H1 (cell line): ENCODE data around the gene CD244. TPM values are rescaled to one million over a fixed set of nuclear protein-coding genes. Genes with fewer than 3 reads are reported as not detected.

Experiments
- CTCF ChIA-PET: fragments of 300-600 bp; sonication (Branson Sonifier 250); formaldehyde crosslinking; loops from one replicate; lab custom pipeline; 2021; ENCODE audit not compliant: partially characterized antibody; lab: Charles Lee
- POLR2A ChIA-PET: fragments of 300-600 bp; sonication (Branson Sonifier 250); formaldehyde crosslinking; loops from one replicate; lab custom pipeline; 2021; ENCODE audit warnings: inconsistent platforms; ENCODE audit not compliant: partially characterized antibody; lab: Charles Lee
- DNase-seq, 2 experiments: peaks; one replicate each; pipeline versions ENCODE4 v3.0.0 to v3.0.0-alpha.2; 2010 to 2022; ENCODE audit warnings: low spot score in 2 of 2, low read depth in 1 of 2, mixed read lengths in 1 of 2
- FAIRE-seq: peaks from 2 replicates; lab custom pipeline; 2011; peaks lifted over from hg19 to GRCh38; lab: Jason Lieb, UNC
- H2AFZ ChIP-seq: 2 replicates; pipeline ENCODE4 v1.8.1; 2012; ENCODE audit warnings: low read length, inconsistent platforms
- H2AK5ac ChIP-seq: 2 replicates; pipeline ENCODE4 v1.6.1; 2013; ENCODE audit warnings: low read depth, low read length
- H2BK120ac ChIP-seq: replicated peaks from 2 replicates; pipeline ENCODE3; 2013; ENCODE audit warnings: low read depth, low read length, inconsistent platforms
- H2BK12ac ChIP-seq: 2 replicates; pipeline ENCODE4 v1.6.1; 2013; ENCODE audit warnings: low read depth, low read length
- H2BK15ac ChIP-seq: 2 replicates; pipeline ENCODE4 v1.6.1; 2013; ENCODE audit warnings: low read length
- H2BK20ac ChIP-seq: 2 replicates; pipeline ENCODE4 v1.6.1; 2013; ENCODE audit warnings: low read length
- H2BK5ac ChIP-seq: 2 replicates; pipeline ENCODE4 v1.6.1; 2013; ENCODE audit warnings: low read depth, low read length
- H3K14ac ChIP-seq: 2 replicates; pipeline ENCODE4 v1.6.1; 2013; ENCODE audit warnings: inconsistent platforms; ENCODE audit not compliant: insufficient read length
- H3K18ac ChIP-seq: 2 replicates; pipeline ENCODE4 v1.6.1; 2013; ENCODE audit warnings: low read length; ENCODE audit errors: extremely low read depth
- H3K23ac ChIP-seq: 2 replicates; pipeline ENCODE4 v1.6.1; 2013; ENCODE audit warnings: inconsistent platforms; ENCODE audit not compliant: insufficient read length
- H3K23me2 ChIP-seq: 2 replicates; pipeline ENCODE4 v1.6.1; 2013; ENCODE audit warnings: low read depth, low read length
- H3K27ac ChIP-seq: 2 replicates; pipeline ENCODE4 v1.6.1; 2011; ENCODE audit warnings: low read depth, low read length, inconsistent platforms
- H3K27me3 ChIP-seq, 4 experiments: replicated peaks in 1 of 4; 1 replicate in 1 of 4; 2 replicates in 3 of 4; pipeline versions ENCODE4 v1.6.1 to v1.8.1; 2011 to 2013; ENCODE audit warnings: low read length in 3 of 4, mild to moderate bottlenecking in 3 of 4, inconsistent platforms in 2 of 4, mixed read lengths in 2 of 4, moderate library complexity in 1 of 4; ENCODE audit not compliant: control insufficient read depth in 3 of 4, insufficient read depth in 3 of 4; ENCODE audit errors: extremely low read depth in 1 of 4
- H3K36me3 ChIP-seq, 4 experiments: 2 replicates each; pipeline versions ENCODE4 v1.6.1 to v1.8.1; 2011 to 2013; ENCODE audit warnings: mild to moderate bottlenecking in 4 of 4, low read length in 3 of 4, moderate library complexity in 2 of 4, control low read depth in 1 of 4, inconsistent platforms in 1 of 4; ENCODE audit not compliant: insufficient read depth in 4 of 4, control insufficient read depth in 2 of 4
- H3K4ac ChIP-seq: replicated peaks from 2 replicates; pipeline ENCODE3; 2013; ENCODE audit warnings: low read length, low read depth, mixed read lengths, inconsistent platforms; ENCODE audit not compliant: insufficient read length
- H3K4me1 ChIP-seq, 4 experiments: replicated peaks in 1 of 4; 1 replicate in 1 of 4; 2 replicates in 3 of 4; pipeline versions ENCODE4 v1.6.1 to v1.8.1; 2011 to 2013; ENCODE audit warnings: low read length in 3 of 4, inconsistent platforms in 2 of 4, mixed read lengths in 1 of 4; ENCODE audit not compliant: insufficient read depth in 4 of 4, control insufficient read depth in 3 of 4
- H3K4me2 ChIP-seq, 2 experiments: 2 replicates each; pipeline versions ENCODE4 v1.6.1 to v1.8.1; 2011 to 2013; ENCODE audit warnings: low read depth in 2 of 2, low read length in 2 of 2, control low read depth in 1 of 2, inconsistent platforms in 1 of 2, mild to moderate bottlenecking in 1 of 2; ENCODE audit not compliant: insufficient read depth in 1 of 2
- H3K4me3 ChIP-seq, 4 experiments: fragments of 200-600, 300-600 bp in 1 of 4; sonication (generic), shearing (Covaris generic), sonication (Bioruptor Twin) in 1 of 4; 2 replicates each; pipeline versions ENCODE4 v1.5.1 to v1.8.1; 2011 to 2016; ENCODE audit warnings: low read length in 4 of 4, low read depth in 3 of 4, control low read depth in 2 of 4, inconsistent platforms in 2 of 4, mild to moderate bottlenecking in 2 of 4, mixed read lengths in 1 of 4, moderate library complexity in 1 of 4; ENCODE audit not compliant: insufficient read depth in 2 of 4; ENCODE audit errors: extremely low read depth in 1 of 4
- H3K56ac ChIP-seq: replicated peaks from 2 replicates; pipeline ENCODE3; 2013; ENCODE audit warnings: low read depth, mild to moderate bottlenecking, mixed read lengths, low read length, inconsistent platforms; ENCODE audit not compliant: insufficient read length
- H3K79me1 ChIP-seq: 2 replicates; pipeline ENCODE4 v1.6.1; 2013; ENCODE audit warnings: low read depth, low read length, control low read depth
- H3K79me2 ChIP-seq, 2 experiments: 2 replicates each; pipeline versions ENCODE4 v1.6.1 to v1.8.1; 2012 to 2013; ENCODE audit warnings: low read length in 2 of 2, mild to moderate bottlenecking in 2 of 2, inconsistent platforms in 1 of 2; ENCODE audit not compliant: insufficient read depth in 2 of 2, control insufficient read depth in 1 of 2
- H3K9ac ChIP-seq, 4 experiments: replicated peaks in 1 of 4; 1 replicate in 1 of 4; 2 replicates in 3 of 4; pipeline versions ENCODE4 v1.6.1 to v1.8.1; 2011 to 2013; ENCODE audit warnings: low read depth in 3 of 4, low read length in 3 of 4, control low read depth in 2 of 4, mild to moderate bottlenecking in 2 of 4, moderate library complexity in 2 of 4, inconsistent platforms in 1 of 4; ENCODE audit errors: extremely low read depth in 1 of 4
- H3K9me3 ChIP-seq, 2 experiments: 2 replicates each; pipeline versions ENCODE4 v1.6.1 to v1.8.1; 2012 to 2013; ENCODE audit warnings: mild to moderate bottlenecking in 2 of 2, moderate library complexity in 2 of 2, control low read depth in 1 of 2, inconsistent platforms in 1 of 2, low read depth in 1 of 2, low read length in 1 of 2, mixed read lengths in 1 of 2; ENCODE audit not compliant: insufficient read depth in 2 of 2
- H4K20me1 ChIP-seq, 2 experiments: replicated peaks in 1 of 2; 2 replicates each; pipeline versions ENCODE3 to v1.8.1; 2011 to 2013; ENCODE audit warnings: inconsistent platforms in 2 of 2, low read length in 2 of 2, mild to moderate bottlenecking in 1 of 2; ENCODE audit not compliant: insufficient read depth in 2 of 2, control insufficient read depth in 1 of 2
- H4K5ac ChIP-seq: 2 replicates; pipeline ENCODE4 v1.6.1; 2013; ENCODE audit warnings: low read length, low read depth, mixed read lengths, inconsistent platforms; ENCODE audit not compliant: insufficient read length
- H4K8ac ChIP-seq: 2 replicates; pipeline ENCODE4 v1.8.0; 2013; ENCODE audit warnings: mild to moderate bottlenecking, moderate library complexity, low read length, inconsistent platforms; ENCODE audit not compliant: insufficient read depth; ENCODE audit errors: extremely low read depth
- H4K91ac ChIP-seq: replicated peaks from 2 replicates; pipeline ENCODE3; 2013; ENCODE audit warnings: low read length, mixed read lengths, inconsistent platforms; ENCODE audit not compliant: insufficient read length
- HDAC2 ChIP-seq, 2 experiments: fragments of 300-600 bp in 1 of 2; sonication (generic) in 1 of 2; IDR thresholded peaks; 2 replicates each; pipeline ENCODE4 v1.6.1; 2011 to 2012; ENCODE audit warnings: low read depth in 2 of 2, low read length in 2 of 2, mild to moderate bottlenecking in 2 of 2, moderate library complexity in 2 of 2, borderline replicate concordance in 1 of 2, inconsistent platforms in 1 of 2
- KDM4A ChIP-seq: IDR thresholded peaks from one replicate; pipeline ENCODE4 v1.7.1; 2012; ENCODE audit warnings: low read depth, mild to moderate bottlenecking, moderate library complexity, low read length, inconsistent platforms; ENCODE audit not compliant: severe bottlenecking
- KDM5A ChIP-seq: fragments of 200-600 bp; IDR thresholded peaks from 2 replicates; pipeline ENCODE4 v1.7.1; 2012; ENCODE audit warnings: mild to moderate bottlenecking, low read length, inconsistent platforms, mixed read lengths
- SRF ChIP-seq: IDR thresholded peaks from 2 replicates; pipeline ENCODE4 v1.6.1; 2011; ENCODE audit warnings: mild to moderate bottlenecking, low read depth, low read length, moderate library complexity
- TAF1 ChIP-seq: IDR thresholded peaks from 2 replicates; pipeline ENCODE4 v1.6.1; 2011; ENCODE audit warnings: mild to moderate bottlenecking, low read depth, low read length
- WGBS, 2 experiments: shearing (Covaris generic) in 1 of 2; methylation state at CpG; one replicate each; pipeline versions ENCODE4 v1.1.6 to v1.1.7; 2013 to 2015; ENCODE audit warnings: low lambda C conversion rate in 2 of 2, mixed read lengths in 2 of 2, inconsistent platforms in 1 of 2, low coverage in 1 of 2, missing lambda C conversion rate in 1 of 2; ENCODE audit not compliant: insufficient replicate concordance in 2 of 2, insufficient coverage in 1 of 2, insufficient read length in 1 of 2; ENCODE audit errors: extremely low coverage in 1 of 2, missing lambda C conversion rate in 1 of 2; 5-methylcytosine and 5-hydroxymethylcytosine counted together
- polyA plus RNA-seq, 7 experiments: library from polyadenylated mRNA; depleted of rRNA in 3 of 7; stranded (reverse) in 5 of 7; unstranded in 2 of 7; fragments of >200 nt in 5 of 7; fragments of 200-250 nt in 2 of 7; gene quantifications; 1 replicate in 5 of 7; 2 replicates in 1 of 7; 4 replicates in 1 of 7; pipeline versions ENCODE4 v1.2.1 to v1.2.3, GENCODE V29; 2011 to 2013; ENCODE audit warnings: missing spikeins in 2 of 7, mixed read lengths in 2 of 7
- total RNA-seq: library from RNA; stranded (reverse); fragmentation: NEBNext Ultra II Directional; extraction: Animal tissue kit (Norgen Biotek cat#: 25700); gene quantifications from 2 replicates; pipeline ENCODE4 v1.2.1, GENCODE V29; 2021

Gene CD244
- total and polyA plus RNA-seq, 2 of the 8 experiments (the other 6 are each of a cell fraction or from before 2014, with no cell fraction given) = not detected

DNA sequence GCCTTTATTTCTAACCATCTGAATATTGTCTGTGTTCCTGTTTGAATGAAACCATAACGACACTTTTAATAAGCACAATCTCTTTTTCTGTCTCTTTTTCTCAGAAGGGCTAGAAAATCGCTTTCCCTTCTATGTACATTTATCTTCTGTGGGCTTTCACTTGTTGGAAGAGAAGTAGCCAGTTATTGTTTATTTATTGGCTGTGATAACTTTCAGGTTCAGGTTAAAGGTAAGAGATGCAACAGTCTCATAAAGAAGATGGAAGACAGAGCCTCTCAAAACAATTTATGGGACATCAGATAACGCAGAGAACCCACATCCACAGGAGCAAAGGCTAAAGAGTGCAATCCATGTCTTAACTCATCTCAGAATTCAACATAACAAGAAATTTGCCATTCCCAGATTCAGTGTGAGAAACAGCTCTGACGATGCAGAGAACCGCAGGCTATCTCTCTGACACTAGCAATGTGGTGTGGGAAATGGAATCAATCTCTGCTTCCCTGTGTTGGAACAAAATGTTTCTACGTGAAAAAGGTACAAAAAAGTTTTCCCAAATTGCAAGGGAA is 4.1 kb upstream of the CD244 start:
- no peak overlapping the region for H2BK20ac ChIP-seq
- no peak overlapping the region for H3K4me3 ChIP-seq
- H2BK5ac ChIP-seq = no peak overlapping the region
- no peak overlapping the region for H3K27ac ChIP-seq
- peak overlapping the region in 1 of 4 experiments; percentile 18; a peak in 1 of 7 replicates for H3K9ac ChIP-seq
- H3K23me2 ChIP-seq = no peaks in the 10 kb centered on the region
- ChIA-PET POLR2A (no interaction called here), CTCF (interaction anchor here (0.9 to 1.8 kb wide), 2 partner anchors 10 to 84 kb away, joined by 4 to 8 read pairs; no protein-coding TSS in a partner anchor)
- no peaks in the 10 kb centered on the region for H3K36me3 ChIP-seq
- H2AFZ ChIP-seq = no peak overlapping the region
- no peak overlapping the region for H3K4me2 ChIP-seq
- no peak overlapping the region for H2BK120ac ChIP-seq
- 91% methylated on average over 6 of the region's 6 CpGs; no CpG with 5 or more reads in 1 of the 2 experiments for WGBS, 2 experiments
- peaks cover 0 to 6% (median 0%) of the 10 kb centered on the region in 4 experiments; a peak in 1 of 7 replicates for H3K4me1 ChIP-seq
- no peak overlapping the region for H3K23ac ChIP-seq
- no peak overlapping the region for H3K14ac ChIP-seq
- H3K27me3 ChIP-seq = no peaks in the 10 kb centered on the region
- H4K91ac ChIP-seq = no peak overlapping the region
- H2AK5ac ChIP-seq = no peak overlapping the region
- no peaks in the 10 kb centered on the region for H3K79me2 ChIP-seq
- H4K20me1 ChIP-seq = no peaks in the 10 kb centered on the region
- H3K56ac ChIP-seq = no peak overlapping the region
- H3K79me1 ChIP-seq = no peaks in the 10 kb centered on the region
- H2BK12ac ChIP-seq = no peak overlapping the region
- no peak for FAIRE-seq
- no peak overlapping the region for H3K4ac ChIP-seq
- H3K18ac ChIP-seq = no peak overlapping the region
- no peak overlapping the region for H4K5ac ChIP-seq
- no peaks in the 10 kb centered on the region for H3K9me3 ChIP-seq
- DNase-seq = no peak
- H4K8ac ChIP-seq = no peak overlapping the region
- H2BK15ac ChIP-seq = no peak overlapping the region
- TF ChIP-seq TAF1 = no peak
- TF ChIP-seq SRF = no peak
- TF ChIP-seq HDAC2 (IDR thresholded peaks at IDR 0.05; ENCODE audit: borderline replicate concordance in 1 of 2, low read depth in 2 of 2, low read length in 2 of 2) = no peak
- no peak for TF ChIP-seq KDM5A
- TF ChIP-seq KDM4A = no peak
